ENCODE measurements around the gene CFAP74. TPM values are rescaled to one million over a fixed set of nuclear protein-coding genes. Genes with fewer than 3 reads are reported as not detected.

The CFAP74 gene
- total and polyA plus RNA-seq, 7 donors: 0.03 to 0.27 TPM; not detected in 5

DNA sequence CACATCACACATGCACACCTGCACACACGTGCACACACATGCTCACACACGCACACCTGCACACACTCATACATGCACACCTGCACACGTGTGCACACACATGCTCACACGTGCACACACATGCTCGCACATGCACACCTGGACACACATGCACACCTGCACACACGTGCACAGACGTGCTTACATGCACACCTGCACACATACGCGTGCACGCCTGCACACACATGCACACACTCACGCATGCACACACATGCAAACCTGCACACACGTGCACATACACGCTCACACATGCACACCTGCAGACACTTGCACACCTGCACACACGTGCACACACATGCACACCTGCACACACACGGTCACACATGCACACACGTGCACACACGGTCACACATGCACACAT, 32.6 kb downstream of the CFAP74 start:
- H3K27ac ChIP-seq: no peak overlapping the region
- H3K4me1 ChIP-seq: no peaks in the 10 kb centered on the region
- DNase-seq: no peak
- intact Hi-C loops (cut with DNase I): no loop called here
- peaks cover 0 to 49% (median 41%) of the 10 kb centered on the region in 3 donors for H3K27me3 ChIP-seq
- no peak overlapping the region for H3K4me3 ChIP-seq
- H3K36me3 ChIP-seq: no peaks in the 10 kb centered on the region
- WGBS, 2 donors: 91% methylated on average over 17 of the region's 17 CpGs
- no peaks in the 10 kb centered on the region for H3K9me3 ChIP-seq
- no peak for TF ChIP-seq POLR2A (IDR thresholded peaks at IDR 0.05)
- TF ChIP-seq, protein P1, sequence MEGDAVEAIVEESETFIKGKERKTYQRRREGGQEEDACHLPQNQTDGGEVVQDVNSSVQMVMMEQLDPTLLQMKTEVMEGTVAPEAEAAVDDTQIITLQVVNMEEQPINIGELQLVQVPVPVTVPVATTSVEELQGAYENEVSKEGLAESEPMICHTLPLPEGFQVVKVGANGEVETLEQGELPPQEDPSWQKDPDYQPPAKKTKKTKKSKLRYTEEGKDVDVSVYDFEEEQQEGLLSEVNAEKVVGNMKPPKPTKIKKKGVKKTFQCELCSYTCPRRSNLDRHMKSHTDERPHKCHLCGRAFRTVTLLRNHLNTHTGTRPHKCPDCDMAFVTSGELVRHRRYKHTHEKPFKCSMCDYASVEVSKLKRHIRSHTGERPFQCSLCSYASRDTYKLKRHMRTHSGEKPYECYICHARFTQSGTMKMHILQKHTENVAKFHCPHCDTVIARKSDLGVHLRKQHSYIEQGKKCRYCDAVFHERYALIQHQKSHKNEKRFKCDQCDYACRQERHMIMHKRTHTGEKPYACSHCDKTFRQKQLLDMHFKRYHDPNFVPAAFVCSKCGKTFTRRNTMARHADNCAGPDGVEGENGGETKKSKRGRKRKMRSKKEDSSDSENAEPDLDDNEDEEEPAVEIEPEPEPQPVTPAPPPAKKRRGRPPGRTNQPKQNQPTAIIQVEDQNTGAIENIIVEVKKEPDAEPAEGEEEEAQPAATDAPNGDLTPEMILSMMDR (IDR thresholded peaks at IDR 0.05): no peak
- TF ChIP-seq EP300 (IDR thresholded peaks at IDR 0.05): no peak
- TF ChIP-seq POLR2AphosphoS5 (IDR thresholded peaks at IDR 0.05): no peak

GRCh38 chr1:1969953-1970716, 33.5 kb downstream of the CFAP74 start:
- H3K4me3 ChIP-seq: no peak overlapping the region
- no peaks in the 10 kb centered on the region for H3K36me3 ChIP-seq
- intact Hi-C loops (cut with DNase I): no loop called here
- H3K27me3 ChIP-seq: peaks cover 0 to 53% (median 48%) of the 10 kb centered on the region in 3 donors
- TF ChIP-seq POLR2A (IDR thresholded peaks at IDR 0.05) (no peak), POLR2AphosphoS5 (IDR thresholded peaks at IDR 0.05) (no peak)
- WGBS, 2 donors: 76% methylated on average over 29 of the region's 29 CpGs
- DNase-seq: no peak
- H3K9me3 ChIP-seq: no peaks in the 10 kb centered on the region
- H3K27ac ChIP-seq: no peak overlapping the region
- H3K4me1 ChIP-seq: no peaks in the 10 kb centered on the region

- intact Hi-C loops (cut with DNase I): no loop called here
- no peak for DNase-seq
- H3K9me3 ChIP-seq: no peaks in the 10 kb centered on the region
- H3K4me1 ChIP-seq: no peaks in the 10 kb centered on the region
- WGBS, 2 donors: 79 to 80% methylated on average over 10 of the region's 10 CpGs
- peaks cover 4 to 59% (median 53%) of the 10 kb centered on the region in 3 donors for H3K27me3 ChIP-seq
- TF ChIP-seq POLR2A (IDR thresholded peaks at IDR 0.05) (no peak), POLR2AphosphoS5 (IDR thresholded peaks at IDR 0.05) (no peak)
- TF ChIP-seq, protein P1 (IDR thresholded peaks at IDR 0.05): no peak
- H3K27ac ChIP-seq: no peak overlapping the region
- H3K36me3 ChIP-seq: no peaks in the 10 kb centered on the region
- no peak overlapping the region for H3K4me3 ChIP-seq
Observed at GRCh38 chr1:1969505-1969900, 34.1 kb downstream of the CFAP74 start.

- peaks cover 4 to 64% (median 56%) of the 10 kb centered on the region in 3 donors for H3K27me3 ChIP-seq
- 68 to 76% methylated on average over 12 of the region's 12 CpGs for WGBS, 2 donors
- no peaks in the 10 kb centered on the region for H3K4me1 ChIP-seq
- H3K9me3 ChIP-seq: no peaks in the 10 kb centered on the region
- DNase-seq: no peak
- no peak for TF ChIP-seq POLR2AphosphoS5 (IDR thresholded peaks at IDR 0.05)
- TF ChIP-seq, protein P1 (IDR thresholded peaks at IDR 0.05): no peak
- TF ChIP-seq POLR2A (IDR thresholded peaks at IDR 0.05): no peak
- no peak for TF ChIP-seq EP300 (IDR thresholded peaks at IDR 0.05)
- H3K4me3 ChIP-seq: no peak overlapping the region
- no peak overlapping the region for H3K27ac ChIP-seq
- intact Hi-C loops (cut with DNase I): no loop called here
- no peaks in the 10 kb centered on the region for H3K36me3 ChIP-seq
Observed at GRCh38 chr1:1968767-1969504, 34.6 kb downstream of the CFAP74 start.

GRCh38 chr1:1967879-1968278, 35.7 kb downstream of the CFAP74 start:
- no peak for TF ChIP-seq EP300 (IDR thresholded peaks at IDR 0.05)
- intact Hi-C loops (cut with DNase I): no loop called here

More at GRCh38 chr1:1967879-1968278, 35.7 kb downstream of the CFAP74 start:
- Histone ChIP-seq H3K27me3 (peaks cover 4 to 63% (median 48%) of the 10 kb centered on the region in 3 donors), H3K9me3 (no peaks in the 10 kb centered on the region), H3K4me1 (no peaks in the 10 kb centered on the region), H3K27ac (no peak overlapping the region), H3K4me3 (no peak overlapping the region), H3K36me3 (no peaks in the 10 kb centered on the region)
- WGBS, 2 donors: 81 to 92% methylated on average over 3 of the region's 3 CpGs
- DNase-seq: no peak

All from sigmoid colon (tissue), 7 donors.